Measurements from ENCODE around the gene KANK2.

GRCh38 chr19:11169896-11170678, 27.3 kb downstream of the KANK2 start:
- TF ChIP-seq CTCF (IDR thresholded peaks at IDR 0.05; ENCODE audit: low read depth, low read length) = no peak
- TF ChIP-seq POLR2A (IDR thresholded peaks at IDR 0.05; ENCODE audit: extremely low read depth, insufficient read length) = no peak
- TF ChIP-seq, protein P1, sequence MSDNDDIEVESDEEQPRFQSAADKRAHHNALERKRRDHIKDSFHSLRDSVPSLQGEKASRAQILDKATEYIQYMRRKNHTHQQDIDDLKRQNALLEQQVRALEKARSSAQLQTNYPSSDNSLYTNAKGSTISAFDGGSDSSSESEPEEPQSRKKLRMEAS (IDR thresholded peaks at IDR 0.05; ENCODE audit: low read depth, low read length) = no peak

All from NB4 (cell line).